ENCODE data around the gene RUVBL2.

Gene RUVBL2

DNA sequence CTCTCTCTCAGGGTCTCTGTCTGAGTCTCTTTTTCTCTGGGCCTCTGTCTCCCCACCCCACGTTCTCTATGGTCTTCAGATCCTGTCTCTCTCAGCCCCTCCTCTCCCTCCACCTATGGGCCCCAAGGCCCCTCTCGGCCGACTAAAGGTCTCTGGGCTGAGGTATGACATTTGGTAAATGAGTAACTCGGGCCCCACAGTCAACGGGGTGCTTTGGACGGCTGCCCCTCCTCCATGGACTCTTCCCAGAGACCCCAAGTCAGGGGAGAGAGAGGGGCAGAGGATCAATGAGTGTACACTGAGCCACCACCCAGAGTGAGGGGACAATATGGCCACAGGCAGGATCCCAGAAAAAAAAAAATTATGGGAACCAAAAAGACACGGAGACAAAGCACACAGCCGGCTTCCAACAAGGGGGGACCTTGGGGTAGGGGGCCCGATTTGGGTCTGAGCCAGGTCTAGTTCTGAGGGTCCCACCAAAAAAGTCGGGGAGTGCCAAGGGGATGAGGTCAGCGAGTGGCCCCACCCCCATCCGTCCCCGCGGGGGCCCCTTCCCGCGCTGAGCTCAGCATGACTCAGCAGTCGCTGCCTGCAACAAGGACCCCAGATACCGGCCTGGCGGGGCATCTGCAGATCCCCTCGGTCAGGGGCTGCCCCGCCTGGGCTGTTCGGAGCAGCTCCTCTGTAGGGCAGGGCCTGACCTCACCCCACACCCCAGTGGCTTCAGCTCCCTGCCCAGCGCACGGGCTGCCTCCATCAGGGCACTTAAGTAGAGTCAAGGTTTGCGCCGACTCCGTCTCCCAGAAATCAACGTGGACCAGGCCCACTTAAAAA is 30.1 kb upstream of the RUVBL2 start:
- DNase-seq (ENCODE audit: low read depth, low spot score) = no peak

DNA sequence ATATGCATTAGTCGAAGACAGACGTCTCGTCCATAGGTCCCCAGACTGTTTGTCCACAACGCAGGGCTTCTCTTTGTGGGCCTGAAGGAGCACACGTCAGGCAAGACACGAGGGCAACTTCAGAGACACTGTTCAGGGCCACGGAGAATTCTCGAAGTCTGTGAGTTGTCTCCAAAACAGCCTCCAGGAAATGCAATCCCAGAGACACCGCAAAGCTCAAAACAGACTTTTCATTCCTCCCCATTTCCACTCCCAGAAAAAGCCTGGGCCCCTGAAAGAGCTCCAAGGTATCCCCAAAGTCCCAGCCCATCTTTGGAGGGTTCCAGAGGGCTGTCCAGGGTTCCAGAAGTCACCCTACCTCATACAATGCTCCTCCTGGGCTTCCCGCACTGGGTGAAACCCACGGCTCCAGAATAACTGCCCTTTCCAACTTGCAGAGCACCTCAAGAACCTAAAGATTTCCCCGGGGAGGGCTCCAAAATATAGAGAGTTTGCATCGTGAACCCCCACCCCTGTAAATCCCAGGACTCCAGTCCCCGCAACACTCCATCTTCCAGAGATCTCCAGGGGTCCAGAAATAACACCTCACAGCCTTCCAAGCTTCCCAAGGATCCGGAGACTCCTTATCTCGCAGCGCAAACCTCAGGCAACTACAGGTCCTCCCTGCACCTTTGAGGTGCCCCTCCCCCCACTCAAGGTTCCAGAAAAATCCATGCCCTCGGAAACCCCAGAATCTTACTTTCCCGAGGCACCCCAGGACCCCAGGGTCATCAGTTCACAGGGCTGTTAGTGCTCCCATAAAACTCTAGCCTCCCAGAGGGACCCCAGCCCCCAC is 29.3 kb upstream of the RUVBL2 start:
- no peak for DNase-seq (ENCODE audit: low read depth, low spot score)
- H3K27ac ChIP-seq = peak overlapping the region; percentile 75

More for the DNA sequence above, 30.1 kb upstream of the RUVBL2 start:
- H3K27ac ChIP-seq = peak overlapping the region; percentile 75

DNA sequence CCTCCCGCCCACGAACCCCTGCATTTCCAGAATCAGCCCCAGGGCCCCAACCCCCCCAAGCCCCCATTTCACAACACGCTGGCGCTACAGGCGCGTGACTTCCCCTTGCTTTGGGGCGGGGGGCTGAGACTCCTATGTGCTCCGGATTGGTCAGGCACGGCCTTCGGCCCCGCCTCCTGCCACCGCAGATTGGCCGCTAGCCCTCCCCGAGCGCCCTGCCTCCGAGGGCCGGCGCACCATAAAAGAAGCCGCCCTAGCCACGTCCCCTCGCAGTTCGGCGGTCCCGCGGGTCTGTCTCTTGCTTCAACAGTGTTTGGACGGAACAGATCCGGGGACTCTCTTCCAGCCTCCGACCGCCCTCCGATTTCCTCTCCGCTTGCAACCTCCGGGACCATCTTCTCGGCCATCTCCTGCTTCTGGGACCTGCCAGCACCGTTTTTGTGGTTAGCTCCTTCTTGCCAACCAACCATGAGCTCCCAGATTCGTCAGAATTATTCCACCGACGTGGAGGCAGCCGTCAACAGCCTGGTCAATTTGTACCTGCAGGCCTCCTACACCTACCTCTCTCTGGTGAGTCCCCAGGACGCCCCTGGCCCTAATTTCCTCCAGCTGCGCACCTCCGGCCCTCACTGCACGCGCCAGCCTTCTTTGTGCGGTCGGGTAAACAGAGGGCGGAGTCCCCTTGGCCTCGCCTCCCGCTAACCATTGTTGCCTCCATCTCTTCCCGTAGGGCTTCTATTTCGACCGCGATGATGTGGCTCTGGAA is 28.5 kb upstream of the RUVBL2 start, which contains the start of gene FTL:
Gene FTL, plus strand, starts transcription at position 270 of the 766 bp plus-strand sequence. Its CDS starts 199 bp downstream, at position 469.
- no peak for DNase-seq (ENCODE audit: low read depth, low spot score)
- peak within 1 kb of the TSS; percentile 75 for H3K27ac ChIP-seq

DNA sequence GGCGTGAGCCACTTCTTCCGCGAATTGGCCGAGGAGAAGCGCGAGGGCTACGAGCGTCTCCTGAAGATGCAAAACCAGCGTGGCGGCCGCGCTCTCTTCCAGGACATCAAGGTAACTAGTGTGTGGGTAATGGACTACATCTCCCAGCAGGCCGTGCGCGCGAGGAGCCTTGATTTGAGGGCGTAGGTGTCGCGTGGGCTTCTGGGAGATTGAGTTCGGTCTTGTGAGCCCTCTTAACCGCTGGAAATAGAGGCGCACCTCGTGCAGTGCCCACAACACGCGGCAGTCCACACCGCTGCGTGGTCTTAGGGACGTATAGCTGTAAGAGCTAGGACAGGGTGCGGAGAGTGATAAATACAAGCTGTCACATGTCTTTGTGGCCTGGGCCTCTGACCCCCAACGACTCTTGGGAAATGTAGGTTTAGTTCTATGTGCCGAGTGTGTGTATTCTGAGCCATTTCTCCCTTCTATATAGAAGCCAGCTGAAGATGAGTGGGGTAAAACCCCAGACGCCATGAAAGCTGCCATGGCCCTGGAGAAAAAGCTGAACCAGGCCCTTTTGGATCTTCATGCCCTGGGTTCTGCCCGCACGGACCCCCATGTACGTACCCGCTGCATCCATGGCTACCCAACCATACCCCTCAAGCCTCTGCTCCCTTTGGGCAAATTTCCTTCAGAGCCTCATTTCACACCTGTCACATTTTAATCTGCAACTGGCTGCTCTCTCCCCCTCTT is 27.7 kb upstream of the RUVBL2 start:
- peak overlapping the region; percentile 75 for H3K27ac ChIP-seq
- no peak for DNase-seq (ENCODE audit: low read depth, low spot score)

DNA sequence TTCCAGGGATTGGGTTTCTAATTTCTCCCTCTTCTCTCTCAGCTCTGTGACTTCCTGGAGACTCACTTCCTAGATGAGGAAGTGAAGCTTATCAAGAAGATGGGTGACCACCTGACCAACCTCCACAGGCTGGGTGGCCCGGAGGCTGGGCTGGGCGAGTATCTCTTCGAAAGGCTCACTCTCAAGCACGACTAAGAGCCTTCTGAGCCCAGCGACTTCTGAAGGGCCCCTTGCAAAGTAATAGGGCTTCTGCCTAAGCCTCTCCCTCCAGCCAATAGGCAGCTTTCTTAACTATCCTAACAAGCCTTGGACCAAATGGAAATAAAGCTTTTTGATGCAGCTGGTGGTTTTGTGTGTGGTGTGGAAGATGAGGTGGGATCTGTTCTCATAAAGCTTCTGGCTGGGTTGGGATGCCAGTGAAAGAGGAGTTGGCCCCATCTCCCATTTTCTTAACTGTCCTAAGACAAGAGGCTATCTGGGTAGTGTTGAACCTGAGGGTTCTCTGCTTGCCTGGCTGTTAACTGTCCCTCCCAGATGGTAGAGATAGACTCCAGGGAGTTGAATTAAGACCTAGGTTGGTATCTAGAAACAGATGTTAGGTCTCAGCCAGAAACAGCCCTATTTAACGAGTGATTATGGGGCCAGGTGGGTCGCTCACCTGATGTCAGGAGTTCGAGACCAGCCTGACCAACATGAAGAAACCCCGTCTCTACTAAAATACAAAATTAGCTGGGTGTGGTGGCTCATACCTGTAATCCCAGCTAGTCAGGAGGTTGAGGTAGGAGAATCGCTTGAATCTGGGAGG is 26.9 kb upstream of the RUVBL2 start:
- no peak for DNase-seq (ENCODE audit: low read depth, low spot score)
- peak overlapping the region; percentile 75 for H3K27ac ChIP-seq

DNA sequence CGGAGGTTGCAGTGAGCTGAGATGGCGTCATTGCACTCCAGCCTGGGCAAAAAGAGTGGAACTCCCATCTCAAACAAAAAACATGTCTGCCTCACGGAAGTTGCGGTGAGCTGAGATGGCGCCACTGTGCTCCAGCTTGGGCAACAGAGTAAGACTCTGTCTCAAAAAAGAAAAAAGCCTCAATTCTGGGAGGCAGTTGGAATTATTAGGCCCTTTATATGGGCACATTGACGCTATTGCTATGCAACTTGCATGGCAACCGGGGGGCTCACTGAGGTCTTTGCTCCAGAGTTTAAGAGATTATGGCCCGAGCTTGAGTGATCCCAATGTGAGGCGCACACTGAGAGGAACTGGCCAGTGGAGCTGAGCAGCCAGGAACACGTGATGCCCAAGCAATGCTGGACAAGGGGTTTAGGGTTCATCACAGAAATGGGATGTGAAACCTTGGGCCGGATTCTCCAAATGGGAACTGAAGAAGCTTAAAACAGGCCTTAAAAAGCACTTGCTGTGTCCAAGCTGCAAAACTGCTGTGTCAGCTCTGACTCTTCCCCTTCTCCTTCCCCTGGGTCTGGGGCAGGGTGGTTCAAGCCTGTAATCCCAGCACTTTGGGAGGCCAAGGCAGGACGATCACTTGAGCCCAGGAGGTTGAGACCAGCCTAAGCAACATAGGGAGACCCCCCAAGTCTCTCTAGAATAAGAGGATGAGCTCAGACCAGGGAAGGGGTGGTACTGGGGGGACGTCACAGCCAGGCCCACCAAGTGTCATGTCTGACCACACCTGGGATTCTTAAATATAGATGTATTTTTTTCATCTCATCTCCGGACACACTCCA is 26.1 kb upstream of the RUVBL2 start:
- DNase-seq (ENCODE audit: low read depth, low spot score) = no peak

DNA sequence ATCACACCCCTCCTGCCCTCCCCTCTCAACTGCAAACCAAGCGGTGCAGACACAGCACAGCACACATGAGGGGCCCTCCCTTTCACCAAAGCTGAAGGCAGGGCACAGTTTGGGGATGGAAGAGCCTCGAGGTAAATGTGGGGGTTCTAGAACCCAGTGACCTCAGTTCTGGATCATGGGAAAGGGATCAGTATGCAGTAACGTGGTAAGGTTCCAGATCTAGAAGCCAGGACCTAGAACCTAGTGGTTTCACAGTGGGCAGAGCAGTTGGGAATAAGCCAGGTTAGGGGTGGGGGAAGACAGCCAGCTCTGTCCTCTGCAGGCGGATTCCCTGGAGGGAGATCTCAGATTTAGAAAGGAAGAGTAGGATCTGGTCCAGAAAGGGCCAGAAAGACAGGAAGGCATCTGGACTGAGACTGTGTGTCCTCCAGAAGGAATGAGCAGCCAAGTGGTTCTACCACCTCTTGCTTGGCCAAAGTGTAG is 25.5 kb upstream of the RUVBL2 start:
- H3K27ac ChIP-seq = peak overlapping the region; percentile 75
- DNase-seq (ENCODE audit: low read depth, low spot score) = no peak

More for the DNA sequence above, 26.1 kb upstream of the RUVBL2 start:
- peak overlapping the region; percentile 75 for H3K27ac ChIP-seq

DNA sequence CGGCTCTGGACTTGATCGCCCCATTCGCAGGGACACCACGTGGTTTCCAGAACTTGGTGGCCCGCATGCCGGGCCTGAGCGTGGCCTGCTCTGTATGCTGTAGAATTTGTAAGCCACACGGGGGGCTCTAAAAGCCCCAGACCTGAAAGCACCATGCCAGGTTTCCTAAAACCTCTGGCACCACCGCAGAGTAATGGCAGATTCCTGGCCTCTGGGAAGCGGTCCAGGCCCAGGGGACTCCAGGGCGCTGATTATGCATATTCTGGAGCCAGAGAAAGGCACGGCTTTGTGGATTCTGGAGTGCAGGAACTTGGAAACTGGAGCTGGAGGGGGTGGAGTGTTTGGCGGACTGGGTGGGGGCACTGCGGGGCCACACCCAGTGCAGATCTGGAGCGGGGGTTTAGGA is 24.9 kb upstream of the RUVBL2 start:
- no peak for DNase-seq (ENCODE audit: low read depth, low spot score)
- peak overlapping the region; percentile 75 for H3K27ac ChIP-seq

DNA sequence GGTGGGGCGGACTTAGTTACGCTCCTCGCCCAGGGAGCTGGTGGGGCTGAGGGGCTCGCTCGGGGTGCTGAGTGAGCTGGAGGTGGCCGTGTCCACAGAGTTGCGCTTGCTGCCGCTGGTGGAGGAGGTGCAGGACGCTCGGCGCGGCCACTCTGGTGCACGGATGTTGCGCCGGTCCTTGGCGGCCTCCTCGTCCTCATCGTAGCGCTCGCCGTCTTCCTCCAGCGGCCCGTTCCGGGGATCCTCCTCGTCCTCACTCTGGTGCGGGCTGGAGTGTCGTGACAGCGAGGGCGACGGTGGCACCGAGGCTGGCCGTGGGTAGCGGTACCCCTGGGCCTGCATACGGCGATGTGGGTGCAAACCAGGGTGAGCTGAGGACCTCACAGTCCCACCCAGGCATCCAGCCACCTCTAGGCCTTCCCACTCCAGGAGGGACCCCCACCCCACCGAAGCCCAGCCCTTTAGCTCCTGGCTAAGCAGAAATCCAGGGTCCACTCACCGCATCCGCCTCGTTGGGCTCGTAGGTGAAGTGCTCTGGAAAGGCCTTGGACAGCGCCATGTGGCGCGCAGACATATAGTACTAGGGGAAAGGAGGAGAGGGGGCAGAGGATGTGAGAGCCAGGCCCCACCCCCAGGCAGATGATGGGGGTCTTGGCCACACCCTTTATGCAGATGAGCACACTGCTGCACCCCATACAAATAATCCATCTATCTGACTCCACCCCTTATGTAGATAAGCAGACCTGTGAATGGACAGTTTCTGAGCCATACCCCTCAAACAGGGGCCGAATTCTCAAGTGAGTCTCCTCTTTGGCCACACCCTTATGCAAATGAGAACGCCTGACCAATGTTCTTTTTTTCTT is 24.2 kb upstream of the RUVBL2 start:
- H3K27ac ChIP-seq = no peak overlapping the region
- DNase-seq (ENCODE audit: low read depth, low spot score) = no peak

DNA sequence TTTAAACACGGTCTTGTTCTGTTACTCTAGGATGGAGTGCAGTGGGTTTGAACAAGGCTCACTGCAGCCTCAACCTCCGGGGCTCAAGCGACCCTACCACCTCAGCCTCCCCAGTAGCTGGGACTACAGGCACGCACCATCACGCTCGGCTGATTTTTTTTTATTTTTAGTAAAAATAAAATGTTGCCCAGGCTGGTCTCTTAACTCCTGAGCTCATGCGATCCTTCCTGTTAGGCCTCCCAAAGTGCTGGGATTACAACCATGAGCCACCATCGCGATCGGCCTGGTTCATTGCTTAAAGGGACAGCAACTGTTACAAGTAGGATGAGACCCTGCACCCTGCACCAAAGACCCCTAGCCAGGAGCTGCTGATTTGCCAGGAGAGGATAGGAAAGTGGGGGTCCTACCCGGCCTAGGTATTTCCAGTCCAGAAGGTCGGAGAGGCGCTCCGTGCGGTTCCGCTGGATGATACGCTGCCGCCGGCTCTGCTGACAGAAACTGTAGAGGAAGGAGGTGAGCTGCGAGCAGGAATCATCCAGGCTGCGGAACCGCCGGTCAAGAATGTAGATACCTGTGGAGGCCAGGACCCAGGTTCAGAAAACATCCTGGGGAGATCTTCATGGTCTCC is 23.4 kb upstream of the RUVBL2 start:
- no peak overlapping the region for H3K27ac ChIP-seq
- DNase-seq (ENCODE audit: low read depth, low spot score) = no peak

DNA sequence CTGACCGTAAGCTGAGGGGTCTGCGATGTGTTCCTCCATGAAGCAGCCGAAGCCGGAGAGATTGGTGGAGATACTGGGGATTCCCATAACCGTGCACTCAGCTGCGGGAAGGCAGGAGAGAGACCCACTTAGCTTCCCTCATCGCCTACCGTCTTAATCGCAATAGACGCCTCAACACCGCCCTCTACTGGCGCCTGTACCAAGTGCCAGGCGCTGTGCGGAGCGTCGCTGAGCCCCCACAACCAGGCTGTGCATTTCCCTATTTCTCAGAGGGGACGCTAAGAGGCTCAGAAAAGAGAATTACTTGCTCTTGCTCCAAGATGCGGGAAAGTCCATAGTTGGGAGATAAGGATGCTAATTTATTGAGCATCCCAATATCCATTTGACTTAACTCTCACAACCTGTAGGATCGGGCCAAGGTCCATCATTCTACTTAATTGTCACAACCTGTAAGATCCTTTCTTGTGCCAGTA is 22.7 kb upstream of the RUVBL2 start:
- no peak for DNase-seq (ENCODE audit: low read depth, low spot score)
- H3K27ac ChIP-seq = no peak overlapping the region

DNA sequence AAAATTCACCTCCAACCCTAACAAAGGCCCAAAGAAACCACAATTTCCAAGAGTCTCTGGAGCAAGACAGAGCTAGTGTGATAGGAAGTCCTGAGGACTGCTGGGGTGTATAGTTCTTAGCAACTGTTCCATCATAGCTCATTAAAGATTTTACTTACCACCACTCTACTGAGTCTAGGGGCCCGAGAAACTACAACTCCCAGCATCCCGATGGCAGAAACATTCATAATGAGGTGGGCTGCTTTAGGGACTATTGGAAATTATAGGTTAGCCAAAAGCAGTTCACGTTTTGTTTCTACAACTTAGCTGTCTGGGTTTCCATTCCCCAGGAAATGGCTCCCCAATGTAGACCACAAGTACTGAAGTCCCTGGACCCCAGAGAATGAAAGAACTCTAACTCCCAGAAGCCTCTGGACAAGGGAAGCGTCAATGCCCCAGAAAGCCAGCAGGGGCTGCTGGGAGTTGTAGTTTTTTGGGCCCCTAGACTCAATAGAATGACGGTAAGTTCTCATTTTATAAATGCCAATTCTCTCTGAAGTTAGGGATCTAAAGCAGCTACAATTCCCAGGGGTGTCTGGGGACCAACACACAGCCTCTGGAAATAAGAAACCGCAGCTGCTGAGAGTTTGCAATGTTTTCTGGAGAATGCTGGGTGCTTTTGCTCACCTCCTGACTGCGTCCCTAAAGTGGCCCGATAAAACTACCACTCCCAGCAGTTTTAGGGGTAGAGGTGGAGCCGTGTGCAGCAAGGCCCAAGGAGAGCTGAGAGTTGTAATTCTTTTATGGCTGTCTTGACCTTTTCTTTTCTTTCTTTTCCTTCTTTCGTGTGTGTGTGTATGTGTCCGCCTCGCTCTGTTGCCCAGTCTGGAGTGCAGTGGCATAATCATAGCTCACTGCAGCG is 17.5 kb upstream of the RUVBL2 start:
- no peak for DNase-seq (ENCODE audit: low read depth, low spot score)
- no peak overlapping the region for H3K27ac ChIP-seq

DNA sequence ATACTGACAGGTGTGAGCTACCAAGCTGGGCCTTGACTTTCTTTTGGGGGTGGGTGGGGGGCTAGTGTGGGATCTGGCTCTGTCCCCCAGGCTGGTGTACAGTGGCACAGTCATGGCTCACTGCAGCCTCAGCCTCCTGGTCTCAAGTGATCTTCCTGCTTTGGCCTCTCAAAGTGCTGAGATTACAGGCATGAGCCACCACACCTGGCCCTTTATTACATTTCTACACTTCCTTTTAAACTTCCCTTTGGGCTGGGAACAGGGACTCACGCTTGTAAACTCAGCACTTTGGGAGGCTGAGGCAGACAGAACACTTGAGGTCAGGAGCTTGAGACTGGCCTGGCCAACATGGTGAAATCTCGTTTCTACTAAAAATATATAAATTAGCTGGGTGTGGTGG is 16.6 kb upstream of the RUVBL2 start:
- DNase-seq (ENCODE audit: low read depth, low spot score) = no peak
- H3K27ac ChIP-seq = no peak overlapping the region

DNA sequence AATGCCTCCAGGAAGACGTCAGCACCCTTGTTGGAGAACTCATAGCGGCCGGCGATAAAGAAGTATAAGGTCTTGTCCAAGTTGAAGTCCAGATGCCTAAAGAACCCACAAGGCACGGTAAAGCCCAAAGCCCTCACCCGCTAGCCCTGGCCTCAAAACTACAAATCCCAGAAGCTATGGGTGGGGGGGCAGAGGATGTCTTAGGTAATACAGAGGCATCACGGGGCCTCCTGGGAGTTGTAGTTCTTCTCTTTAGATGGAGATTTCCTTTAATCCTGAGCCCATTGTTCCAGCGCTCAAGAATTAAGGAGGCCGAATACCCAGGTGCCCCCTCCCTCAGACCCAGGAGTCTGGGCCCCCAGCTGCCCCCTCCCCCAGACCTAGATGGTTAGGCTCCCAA is 11.4 kb upstream of the RUVBL2 start:
- no peak overlapping the region for H3K27ac ChIP-seq
- no peak for DNase-seq (ENCODE audit: low read depth, low spot score)

DNA sequence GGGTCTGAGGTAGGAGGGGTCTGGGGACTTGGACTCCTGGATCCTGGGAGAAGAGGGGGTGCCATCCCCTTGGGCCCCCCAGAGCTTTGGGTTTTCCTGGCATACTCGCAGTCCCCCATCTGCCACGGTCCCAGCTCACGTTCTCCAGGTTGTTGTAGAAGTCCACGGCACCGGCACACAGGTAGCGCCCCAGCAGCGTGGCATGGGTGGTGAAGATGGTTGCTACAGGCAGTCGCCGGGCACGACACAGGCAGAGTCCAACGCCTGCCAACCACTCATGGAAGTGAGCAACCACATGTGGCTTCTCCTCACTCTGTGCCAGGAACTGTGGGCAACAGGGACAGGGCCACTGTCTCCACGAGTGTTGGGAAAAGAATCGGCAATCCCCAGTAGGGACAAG is 8.0 kb upstream of the RUVBL2 start:
- no peak overlapping the region for H3K27ac ChIP-seq
- no peak for DNase-seq (ENCODE audit: low read depth, low spot score)

DNA sequence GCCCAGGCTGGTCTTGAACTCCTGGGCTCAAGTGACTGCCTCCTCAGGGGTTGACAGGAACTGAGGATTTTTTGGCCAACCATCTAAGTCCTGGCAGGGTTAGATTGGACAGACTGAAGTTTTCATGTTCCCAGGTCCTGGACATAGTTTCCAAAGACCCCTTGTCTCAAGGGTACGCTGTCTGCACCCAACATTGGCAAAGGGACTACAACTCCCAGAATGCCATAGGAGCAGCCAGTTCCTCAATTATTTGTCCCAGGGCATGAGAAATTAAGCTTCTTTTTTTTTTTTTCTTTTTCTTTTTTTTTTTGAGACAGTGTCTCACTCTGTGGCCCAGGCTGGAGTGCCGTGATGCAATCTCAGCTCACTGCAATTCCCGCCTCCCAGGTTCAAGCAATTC is 7.5 kb upstream of the RUVBL2 start:
- no peak for DNase-seq (ENCODE audit: low read depth, low spot score)
- H3K27ac ChIP-seq = no peak overlapping the region
